Lung (tissue), 12 donors: Measurements from ENCODE around the gene SLC9A9. TPM values are rescaled to one million over a fixed set of nuclear protein-coding genes. Genes with fewer than 3 reads are reported as not detected.

Source experiments
- ATAC-seq: fragments of 200-7000 bp; cut with Tn5 transposase; one replicate; pipeline ENCODE4 v1.9.1; 2020; ENCODE audit warnings: moderate number of reproducible peaks; ENCODE audit not compliant: insufficient read depth, low FRiP score
- DNase-seq, 3 donors: peaks; one replicate each; pipeline ENCODE4 v3.0.0-alpha.2; 2013 to 2017
- H3K27ac ChIP-seq, 2 donors: one replicate each; pipeline ENCODE4 v1.5.1; 2013; ENCODE audit warnings: mild to moderate bottlenecking in 2 of 2, moderate library complexity in 2 of 2, control low read depth in 1 of 2, inconsistent platforms in 1 of 2, low read depth in 1 of 2, low read length in 1 of 2
- H3K27me3 ChIP-seq, 3 donors: one replicate each; pipeline ENCODE4 v1.5.1; 2013; ENCODE audit warnings: low read length in 2 of 3; ENCODE audit not compliant: control insufficient read depth in 3 of 3, insufficient read depth in 3 of 3
- H3K36me3 ChIP-seq, 4 donors: one replicate each; pipeline ENCODE4 v1.5.1; 2013; ENCODE audit warnings: low read length in 4 of 4, mild to moderate bottlenecking in 1 of 4, moderate library complexity in 1 of 4; ENCODE audit not compliant: control insufficient read depth in 4 of 4, insufficient read depth in 4 of 4
- H3K4me1 ChIP-seq, 5 donors: one replicate each; pipeline ENCODE4 v1.5.1; 2013; ENCODE audit warnings: low read length in 5 of 5, mild to moderate bottlenecking in 2 of 5, moderate library complexity in 1 of 5; ENCODE audit not compliant: control insufficient read depth in 5 of 5, insufficient read depth in 5 of 5
- H3K4me3 ChIP-seq: one replicate; pipeline ENCODE4 v1.5.1; 2013; ENCODE audit warnings: mild to moderate bottlenecking, control low read depth, moderate library complexity
- H3K9ac ChIP-seq, 2 donors: one replicate each; pipeline ENCODE4 v1.5.1; 2013; ENCODE audit warnings: low read length in 2 of 2, control low read depth in 1 of 2; ENCODE audit not compliant: insufficient read depth in 1 of 2
- H3K9me3 ChIP-seq, 4 donors: one replicate each; pipeline ENCODE4 v1.5.1; 2013; ENCODE audit warnings: low read length in 3 of 4, mild to moderate bottlenecking in 1 of 4, moderate library complexity in 1 of 4; ENCODE audit not compliant: control insufficient read depth in 4 of 4, insufficient read depth in 3 of 4
- WGBS, 2 donors: extraction: QIAGEN DNeasy Blood & Tissue Kit; methylation state at CpG; one replicate each; pipeline ENCODE4 v1.1.7; 2013; 5-methylcytosine and 5-hydroxymethylcytosine counted together
- polyA plus RNA-seq, 2 donors: library from polyadenylated mRNA; stranded (reverse); fragments of 200-250 nt; gene quantifications; one replicate each; pipeline ENCODE4 v1.2.1, GENCODE V29; 2013
- total RNA-seq, 2 donors: library from RNA; depleted of rRNA in 1 of 2; stranded (reverse); fragments of >200 nt in 1 of 2; gene quantifications; one replicate each; pipeline ENCODE4 v1.2.1, GENCODE V29; 2014 to 2021
- TF ChIP-seq, protein P1 (sequence below): IDR thresholded peaks from 2 replicates; pipeline ENCODE4 v1.5.1; 2012; ENCODE audit warnings: mild to moderate bottlenecking; ENCODE audit errors: control extremely low read depth, extremely low read depth
- donor health status: control.
- donor health status: control.
- donor health status: Bipolar disorder and iron deficiency.
- donor health status: healthy.
- donor health status: DM: yes; HTN: yes; CAD: no.

The SLC9A9 gene
- total and polyA plus RNA-seq, 4 donors, result 2.2 to 66.3 (median 8.2) TPM

DNA sequence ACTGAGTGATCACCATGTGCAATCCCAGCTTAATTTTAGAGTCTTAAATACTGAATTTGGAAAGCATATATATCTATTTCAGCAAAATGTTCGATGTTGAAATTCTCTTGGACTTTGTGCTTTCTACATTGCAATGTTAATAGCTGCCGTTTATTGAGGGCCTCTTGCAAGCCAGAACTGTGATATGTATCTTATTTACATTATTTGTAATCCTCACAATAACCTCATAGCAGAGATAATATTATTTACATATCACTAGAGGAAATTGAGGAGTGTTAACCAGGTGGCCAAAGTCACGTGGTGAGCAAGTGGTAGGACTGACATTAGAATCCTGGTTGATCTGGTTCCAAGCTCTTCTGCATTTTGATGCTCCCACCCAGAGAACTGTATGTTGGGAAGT lies 254.1 kb downstream of the SLC9A9 start:
- Histone ChIP-seq H3K9ac (no peak overlapping the region), H3K36me3 (no peaks in the 10 kb centered on the region), H3K4me1 (peaks cover 0 to 24% (median 0%) of the 10 kb centered on the region in 5 donors), H3K9me3 (no peaks in the 10 kb centered on the region), H3K27ac (no peak overlapping the region), H3K27me3 (no peaks in the 10 kb centered on the region), H3K4me3 (no peak overlapping the region)
- DNase-seq, result peak in 2 of 3 donors; percentile 52 to 81
- 60 to 78% methylated on average over 3 of the region's 3 CpGs for WGBS, 2 donors
- ATAC-seq, result no peak
- TF ChIP-seq, protein P1, sequence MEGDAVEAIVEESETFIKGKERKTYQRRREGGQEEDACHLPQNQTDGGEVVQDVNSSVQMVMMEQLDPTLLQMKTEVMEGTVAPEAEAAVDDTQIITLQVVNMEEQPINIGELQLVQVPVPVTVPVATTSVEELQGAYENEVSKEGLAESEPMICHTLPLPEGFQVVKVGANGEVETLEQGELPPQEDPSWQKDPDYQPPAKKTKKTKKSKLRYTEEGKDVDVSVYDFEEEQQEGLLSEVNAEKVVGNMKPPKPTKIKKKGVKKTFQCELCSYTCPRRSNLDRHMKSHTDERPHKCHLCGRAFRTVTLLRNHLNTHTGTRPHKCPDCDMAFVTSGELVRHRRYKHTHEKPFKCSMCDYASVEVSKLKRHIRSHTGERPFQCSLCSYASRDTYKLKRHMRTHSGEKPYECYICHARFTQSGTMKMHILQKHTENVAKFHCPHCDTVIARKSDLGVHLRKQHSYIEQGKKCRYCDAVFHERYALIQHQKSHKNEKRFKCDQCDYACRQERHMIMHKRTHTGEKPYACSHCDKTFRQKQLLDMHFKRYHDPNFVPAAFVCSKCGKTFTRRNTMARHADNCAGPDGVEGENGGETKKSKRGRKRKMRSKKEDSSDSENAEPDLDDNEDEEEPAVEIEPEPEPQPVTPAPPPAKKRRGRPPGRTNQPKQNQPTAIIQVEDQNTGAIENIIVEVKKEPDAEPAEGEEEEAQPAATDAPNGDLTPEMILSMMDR, result no peak

DNA sequence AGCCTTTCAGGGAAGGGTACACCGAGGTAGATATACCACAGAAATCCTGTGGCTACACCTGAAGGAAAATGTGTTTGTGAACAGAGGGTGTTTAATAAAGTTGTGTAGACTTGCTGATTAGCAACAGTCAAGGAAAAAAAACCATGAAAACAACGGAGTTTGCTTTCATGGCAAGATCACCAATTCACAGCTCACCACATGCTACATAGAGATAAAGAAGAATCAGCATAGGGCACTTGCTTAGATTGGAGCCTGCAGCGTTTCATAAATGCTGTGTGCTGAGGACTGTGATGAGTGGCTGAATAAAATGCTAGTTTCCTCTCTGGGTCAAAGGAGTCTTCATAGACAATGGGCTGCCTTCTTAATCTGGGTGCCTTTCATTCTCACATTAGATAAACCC lies 257.6 kb downstream of the SLC9A9 start:
- TF ChIP-seq, protein P1, result no peak
- WGBS, 2 donors, result 86 to 90% methylated on average over 3 of the region's 3 CpGs
- no peak overlapping the region for H3K9ac ChIP-seq

DNA sequence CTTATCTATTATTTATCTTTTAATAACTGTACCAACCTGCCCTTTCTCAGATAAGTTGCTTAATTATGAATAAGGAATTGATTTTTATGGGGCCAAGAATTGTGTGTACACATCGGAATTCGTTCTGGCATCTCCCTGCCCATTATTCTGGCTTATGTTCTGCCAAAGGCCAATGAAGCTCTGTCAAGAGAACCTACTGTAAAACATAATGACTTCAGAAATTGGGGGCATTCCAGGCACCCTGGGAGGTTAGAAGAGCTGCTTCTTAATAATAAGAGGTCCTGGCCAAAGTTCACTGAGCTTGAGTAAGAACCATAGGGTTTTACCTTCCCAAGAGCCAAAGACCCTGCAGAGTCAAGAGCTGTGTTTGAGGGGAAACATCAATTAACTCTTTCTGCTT lies 261.7 kb downstream of the SLC9A9 start:
- WGBS, 2 donors, result 84 to 91% methylated on average over 2 of the region's 2 CpGs
- H3K36me3 ChIP-seq, result no peaks in the 10 kb centered on the region
- H3K9ac ChIP-seq, result no peak overlapping the region
- H3K4me1 ChIP-seq, result peaks cover 0 to 16% (median 1%) of the 10 kb centered on the region in 5 donors
- TF ChIP-seq, protein P1, result no peak
- ATAC-seq, result no peak
- H3K27ac ChIP-seq, result no peak overlapping the region
- H3K27me3 ChIP-seq, result no peaks in the 10 kb centered on the region
- H3K4me3 ChIP-seq, result no peak overlapping the region
- no peaks in the 10 kb centered on the region for H3K9me3 ChIP-seq
- DNase-seq, result peak in 1 of 3 donors; percentile 52

More for the DNA sequence above, 257.6 kb downstream of the SLC9A9 start:
- Histone ChIP-seq H3K27ac (no peak overlapping the region), H3K9me3 (no peaks in the 10 kb centered on the region), H3K4me3 (no peak overlapping the region), H3K4me1 (peaks cover 0 to 17% (median 0%) of the 10 kb centered on the region in 5 donors), H3K36me3 (no peaks in the 10 kb centered on the region), H3K27me3 (no peaks in the 10 kb centered on the region)
- no peak for ATAC-seq
- DNase-seq, result no peak
